ENCODE results near the gene TMTC4. TPM values are rescaled to one million over a fixed set of nuclear protein-coding genes. Genes with fewer than 3 reads are reported as not detected.
"Not testable (repeated sequence)": the region's sequence is repeated elsewhere in the genome, so short reads cannot be mapped to it uniquely, and the experiment has no call there.

Gene TMTC4
- total RNA-seq, 1 donor from 2014 or later: 21.0 TPM

- Mint-ChIP-seq H3K4me3 (ENCODE audit: unreplicated experiment) (no peak overlapping the region), H3K36me3 (ENCODE audit: unreplicated experiment) (no peaks in the 10 kb centered on the region), H3K27ac (ENCODE audit: unreplicated experiment) (no peak overlapping the region), H3K4me1 (ENCODE audit: unreplicated experiment) (peaks cover 2% of the 10 kb centered on the region), H3K27me3 (ENCODE audit: unreplicated experiment) (no peaks in the 10 kb centered on the region), H3K9me3 (ENCODE audit: unreplicated experiment) (no peaks in the 10 kb centered on the region)
- TF ChIP-seq CTCF (IDR thresholded peaks at IDR 0.05): no peak
- no peak for DNase-seq (ENCODE audit: extremely low spot score, unreplicated experiment)
Observed at GRCh38 chr13:100710176-100710575, 35.6 kb upstream of the TMTC4 start.

GRCh38 chr13:100707818-100708740 is 33.5 kb upstream of the TMTC4 start:
- no peak for TF ChIP-seq CTCF (IDR thresholded peaks at IDR 0.05)
- no peaks in the 10 kb centered on the region for H3K9me3 Mint-ChIP-seq (ENCODE audit: unreplicated experiment)
- H3K4me1 Mint-ChIP-seq (ENCODE audit: unreplicated experiment): no peaks in the 10 kb centered on the region
- no peaks in the 10 kb centered on the region for H3K27me3 Mint-ChIP-seq (ENCODE audit: unreplicated experiment)
- no peaks in the 10 kb centered on the region for H3K36me3 Mint-ChIP-seq (ENCODE audit: unreplicated experiment)
- no peak overlapping the region for H3K27ac Mint-ChIP-seq (ENCODE audit: unreplicated experiment)
- DNase-seq (ENCODE audit: extremely low spot score, unreplicated experiment): no peak
- no peak overlapping the region for H3K4me3 Mint-ChIP-seq (ENCODE audit: unreplicated experiment)

DNA sequence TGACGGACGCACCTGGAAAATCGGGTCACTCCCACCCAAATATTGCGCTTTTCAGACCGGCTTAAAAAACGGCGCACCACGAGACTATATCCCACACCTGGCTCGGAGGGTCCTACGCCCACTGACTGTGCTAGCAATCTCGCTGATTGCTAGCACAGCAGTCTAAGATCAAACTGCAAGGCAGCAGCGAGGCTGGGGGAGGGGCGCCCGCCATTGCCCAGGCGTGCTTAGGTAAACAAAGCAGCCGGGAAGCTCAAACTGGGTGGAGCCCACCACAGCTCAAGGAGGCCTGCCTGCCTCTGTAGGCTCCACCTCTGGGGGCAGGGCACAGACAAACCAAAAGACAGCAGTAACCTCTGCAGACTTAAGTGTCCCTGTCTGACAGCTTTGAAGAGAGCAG is 23.7 kb upstream of the TMTC4 start:
- not testable (repeated sequence) for H3K36me3 Mint-ChIP-seq (ENCODE audit: unreplicated experiment); H3K4me1 Mint-ChIP-seq (ENCODE audit: unreplicated experiment); H3K27ac Mint-ChIP-seq (ENCODE audit: unreplicated experiment); H3K9me3 Mint-ChIP-seq (ENCODE audit: unreplicated experiment); H3K27me3 Mint-ChIP-seq (ENCODE audit: unreplicated experiment); H3K4me3 Mint-ChIP-seq (ENCODE audit: unreplicated experiment); DNase-seq (ENCODE audit: extremely low spot score, unreplicated experiment)

DNA sequence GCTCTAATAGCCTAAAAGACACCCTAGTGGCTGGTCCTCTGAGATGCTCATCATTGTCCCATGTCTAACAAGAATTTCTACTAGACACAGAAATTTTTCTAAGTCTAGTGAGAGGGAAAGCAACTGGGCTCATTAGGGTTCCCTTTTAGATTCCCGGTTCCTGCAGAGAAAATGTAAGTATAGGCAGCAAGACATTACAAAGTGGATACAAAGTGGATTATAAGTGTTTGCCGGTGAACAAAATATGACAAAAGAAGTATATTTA is 20.8 kb upstream of the TMTC4 start:
- Mint-ChIP-seq H3K4me3 (ENCODE audit: unreplicated experiment) (no peak overlapping the region), H3K36me3 (ENCODE audit: unreplicated experiment) (no peaks in the 10 kb centered on the region), H3K4me1 (ENCODE audit: unreplicated experiment) (no peaks in the 10 kb centered on the region), H3K27me3 (ENCODE audit: unreplicated experiment) (peaks cover 2% of the 10 kb centered on the region), H3K27ac (ENCODE audit: unreplicated experiment) (no peak overlapping the region), H3K9me3 (ENCODE audit: unreplicated experiment) (no peaks in the 10 kb centered on the region)
- no peak for DNase-seq (ENCODE audit: extremely low spot score, unreplicated experiment)
- no peak for TF ChIP-seq CTCF (IDR thresholded peaks at IDR 0.05)

- no peak overlapping the region for H3K27ac Mint-ChIP-seq (ENCODE audit: unreplicated experiment)
- no peaks in the 10 kb centered on the region for H3K4me1 Mint-ChIP-seq (ENCODE audit: unreplicated experiment)
- H3K9me3 Mint-ChIP-seq (ENCODE audit: unreplicated experiment): no peaks in the 10 kb centered on the region
- H3K36me3 Mint-ChIP-seq (ENCODE audit: unreplicated experiment): no peaks in the 10 kb centered on the region
- TF ChIP-seq CTCF (IDR thresholded peaks at IDR 0.05): peak; percentile 53
- DNase-seq (ENCODE audit: extremely low spot score, unreplicated experiment): no peak
- no peak overlapping the region for H3K4me3 Mint-ChIP-seq (ENCODE audit: unreplicated experiment)
- peaks cover 2% of the 10 kb centered on the region for H3K27me3 Mint-ChIP-seq (ENCODE audit: unreplicated experiment)
Observed at GRCh38 chr13:100694722-100695508, 20.3 kb upstream of the TMTC4 start.
